A204.1 (cell line): ENCODE data around the gene TRIM33.

Experiments
- FAIRE-seq: peaks from 2 replicates; lab custom pipeline; 2012; peaks lifted over from hg19 to GRCh38; lab: Jason Lieb, UNC

TRIM33 gene

GRCh38 chr1:114349891-114350605 is 161.0 kb downstream of the TRIM33 start:
- no peak for FAIRE-seq

GRCh38 chr1:114347431-114348209 is 163.4 kb downstream of the TRIM33 start:
- FAIRE-seq = no peak

- no peak for FAIRE-seq
Measured at GRCh38 chr1:114346480-114347029, 164.4 kb downstream of the TRIM33 start.

GRCh38 chr1:114345930-114346479 is 165.0 kb downstream of the TRIM33 start:
- no peak for FAIRE-seq

- FAIRE-seq = no peak
Measured at GRCh38 chr1:114344656-114345055, 166.3 kb downstream of the TRIM33 start.
